ENCODE measurements around the gene RAPGEF2.

Gene RAPGEF2

DNA sequence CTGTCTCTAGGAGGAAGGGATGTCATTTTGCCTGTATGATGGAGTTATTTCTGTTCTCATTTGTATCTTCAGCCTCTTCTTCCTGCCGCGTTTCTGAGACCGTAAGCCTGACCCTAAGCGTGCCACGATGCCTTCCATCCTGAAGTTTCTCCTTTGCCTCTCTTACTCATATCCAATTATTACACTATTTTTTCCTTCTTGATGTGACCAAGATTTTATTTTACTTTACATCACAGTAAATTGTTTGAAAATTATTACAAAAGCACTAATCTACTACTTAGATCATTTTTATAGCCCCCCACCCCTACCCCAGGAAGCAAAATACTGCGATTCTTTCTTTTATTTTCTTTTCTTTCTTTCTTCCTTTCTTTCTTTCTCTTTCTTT, 95.0 kb downstream of the RAPGEF2 start:
- no peak for DNase-seq (ENCODE audit: low spot score)

DNA sequence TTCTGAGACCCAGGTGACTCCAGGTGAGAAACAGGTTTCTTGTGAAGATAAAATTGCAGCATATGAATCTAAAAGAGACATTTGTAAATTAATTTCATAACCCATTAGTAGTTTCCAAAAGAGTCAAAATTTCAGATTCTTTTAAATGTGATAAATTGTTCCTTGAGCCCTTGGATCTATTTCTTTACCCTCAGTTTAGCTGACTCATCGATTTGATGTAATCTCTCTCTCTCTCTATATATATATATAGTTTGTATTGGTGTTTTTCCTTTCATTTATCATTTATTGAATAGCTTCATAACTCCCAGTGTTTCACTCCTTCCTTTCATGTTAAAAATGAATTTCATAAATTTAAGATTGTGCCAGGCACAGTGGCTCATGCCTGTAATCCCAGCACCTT, 96.9 kb downstream of the RAPGEF2 start:
- DNase-seq (ENCODE audit: low spot score) = no peak

DNA sequence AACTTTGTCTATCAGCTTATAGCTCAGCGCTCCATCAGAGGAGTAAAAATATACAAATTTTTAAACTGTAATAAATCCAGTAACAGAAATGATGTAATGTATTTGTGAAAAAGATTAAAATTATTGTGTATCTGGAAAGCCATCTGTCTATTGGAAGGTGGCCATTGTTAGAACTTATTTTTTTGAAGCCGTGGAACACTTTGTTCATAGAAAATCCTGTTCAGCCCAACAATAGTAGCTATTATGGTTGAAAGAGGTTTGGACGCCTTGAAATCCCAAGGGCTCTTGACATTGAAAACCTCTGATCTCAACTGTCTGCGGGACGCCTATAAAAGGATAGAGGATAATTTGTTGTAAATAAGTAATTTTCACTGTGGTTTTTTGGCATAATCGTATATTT, 98.3 kb downstream of the RAPGEF2 start:
- no peak for DNase-seq (ENCODE audit: low spot score)

DNA sequence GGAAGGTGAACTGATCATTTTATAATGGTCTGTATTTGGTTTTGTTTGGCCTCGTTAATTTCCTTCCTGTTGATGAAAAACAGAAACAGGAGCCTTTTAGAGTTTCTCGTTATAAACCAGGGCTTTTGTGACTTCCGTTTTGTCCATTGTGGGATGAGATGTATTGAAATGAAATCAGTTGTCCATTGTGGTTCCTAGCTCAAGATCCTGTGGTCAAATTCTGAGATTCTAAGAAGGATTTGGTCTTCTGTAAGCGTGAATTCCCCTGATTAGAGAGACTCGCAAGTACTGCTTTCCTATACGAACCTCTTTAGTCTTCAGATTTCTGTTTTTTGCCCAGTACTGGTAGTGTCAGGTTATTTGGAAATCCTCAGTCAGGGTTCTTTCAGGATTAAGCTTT, 101.7 kb downstream of the RAPGEF2 start:
- DNase-seq (ENCODE audit: low spot score) = no peak

DNA sequence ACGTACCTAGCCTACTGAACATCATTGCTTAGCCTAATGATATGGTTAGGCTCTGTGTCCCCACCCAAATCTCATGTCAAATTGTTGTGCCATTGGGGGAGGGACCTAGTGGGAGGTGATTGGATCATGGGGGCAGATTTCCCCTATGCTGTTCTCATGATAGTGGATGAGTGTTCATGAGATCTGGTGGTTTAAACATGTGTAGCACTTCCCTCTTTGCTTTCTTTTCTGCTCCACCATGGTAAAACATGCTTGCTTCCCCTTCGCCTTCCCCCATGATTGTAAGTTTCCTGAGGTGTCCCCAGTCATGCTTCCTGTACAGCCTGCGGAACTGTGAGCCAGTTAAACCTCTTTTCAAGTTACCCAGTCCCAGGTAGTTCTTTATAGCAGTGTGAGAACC, 102.6 kb downstream of the RAPGEF2 start:
- no peak for DNase-seq (ENCODE audit: low spot score)

DNA sequence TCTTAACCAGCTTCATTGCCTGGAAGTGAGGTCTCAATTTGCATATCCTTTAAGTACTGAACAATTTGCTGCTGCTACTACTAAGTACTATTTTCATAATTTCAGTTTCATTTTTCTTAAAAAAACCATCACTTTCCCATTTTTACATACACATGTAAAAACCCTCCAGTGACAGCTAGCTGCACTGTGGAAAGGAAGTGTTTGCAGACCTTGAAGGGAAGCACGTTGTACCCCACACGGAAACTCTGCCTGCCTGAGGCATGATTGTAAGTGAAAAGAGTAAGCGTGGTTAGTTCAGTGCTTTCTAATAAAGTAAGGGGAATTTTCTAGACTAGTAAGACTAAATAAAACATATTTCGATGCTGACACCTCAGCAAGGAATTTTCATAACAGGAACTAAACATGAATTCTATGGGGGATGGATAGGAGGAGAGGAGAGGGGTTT, 103.6 kb downstream of the RAPGEF2 start:
- DNase-seq (ENCODE audit: low spot score) = no peak

DNA sequence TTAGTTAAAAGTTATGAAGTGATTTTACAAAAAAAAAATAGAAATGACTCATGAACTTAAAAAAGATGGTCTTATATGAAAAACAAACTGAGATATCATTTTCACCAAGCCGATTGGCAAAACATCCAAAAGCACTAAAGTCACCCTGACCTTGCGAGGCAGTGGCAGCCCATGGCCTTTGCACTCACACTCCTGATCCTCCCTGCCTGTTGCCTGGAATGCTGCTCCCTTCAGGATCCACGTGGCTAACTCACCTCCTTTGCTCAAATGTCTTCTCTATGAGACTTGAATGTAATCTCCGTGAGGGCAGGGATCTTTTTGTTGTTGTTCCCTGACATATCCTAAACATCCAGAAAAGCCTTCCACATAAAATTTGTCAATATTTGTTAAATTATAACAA, 106.4 kb downstream of the RAPGEF2 start:
- DNase-seq (ENCODE audit: low spot score) = no peak

DNA sequence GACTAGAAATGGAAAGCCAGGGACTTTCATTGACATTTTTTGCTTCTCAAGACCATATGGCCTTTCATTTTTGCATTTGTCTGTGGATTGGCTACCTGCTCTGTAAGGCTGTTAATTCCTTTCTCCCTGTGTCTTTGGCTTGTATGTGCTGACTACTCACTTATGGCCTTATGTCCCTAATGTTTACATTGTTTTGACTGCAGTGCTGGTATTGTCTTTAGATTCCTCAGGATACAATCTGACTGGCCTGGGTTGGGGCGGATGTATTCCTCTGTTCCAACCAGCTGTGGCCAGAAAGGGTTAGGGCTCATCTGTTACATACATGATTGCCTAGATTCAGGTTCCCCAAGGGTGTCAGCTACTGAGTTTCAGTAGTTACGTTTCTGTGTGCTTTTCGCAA, 108.1 kb downstream of the RAPGEF2 start:
- DNase-seq (ENCODE audit: low spot score) = no peak

DNA sequence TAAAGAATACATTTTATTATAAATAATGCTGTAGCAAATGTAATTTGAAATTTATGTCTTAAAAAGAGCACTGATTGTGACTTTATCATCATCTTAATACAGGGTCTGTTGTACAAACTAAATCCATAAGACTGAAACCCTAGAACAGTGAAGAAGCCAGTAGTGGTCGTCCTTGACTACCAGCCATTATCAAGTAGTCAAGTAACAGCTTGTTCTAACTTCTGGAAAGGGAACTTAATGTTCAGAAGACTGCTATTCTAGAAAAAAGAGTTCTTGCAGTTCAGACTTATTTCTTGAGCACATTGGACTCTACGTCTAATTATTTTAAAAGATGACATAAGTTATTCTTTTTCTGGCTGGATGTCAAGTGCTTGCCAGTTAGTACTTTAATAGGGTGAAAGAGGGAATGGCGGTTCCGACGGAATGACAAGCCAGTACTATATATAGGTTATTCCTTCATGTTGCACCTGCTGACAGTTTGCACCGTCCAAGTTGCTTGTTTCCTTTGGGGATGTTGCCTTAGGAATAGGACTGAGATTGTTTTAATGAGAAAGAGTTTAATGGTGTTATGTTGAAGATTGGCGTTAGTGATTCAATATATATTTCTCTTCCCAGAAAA, 109.9 kb downstream of the RAPGEF2 start:
- no peak for DNase-seq (ENCODE audit: low spot score)

DNA sequence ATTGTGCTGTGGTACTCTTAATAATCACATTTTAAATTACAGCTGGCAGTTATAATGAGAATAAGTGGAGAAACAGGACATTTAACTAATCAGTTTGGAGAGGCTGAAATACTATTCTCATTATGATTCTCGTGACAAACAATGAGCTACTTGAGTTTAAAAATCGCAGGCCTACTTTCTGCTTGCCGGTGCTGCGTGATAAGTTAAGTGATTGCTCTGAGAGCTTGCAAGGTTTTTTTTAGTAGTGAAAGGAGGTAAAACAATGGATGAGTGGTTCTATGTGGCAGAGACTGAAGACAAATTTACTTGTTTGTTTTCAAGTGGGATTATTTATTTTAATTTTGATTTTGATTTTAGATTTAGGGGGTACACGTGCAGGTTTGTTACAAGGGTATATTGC, 114.0 kb downstream of the RAPGEF2 start:
- DNase-seq (ENCODE audit: low spot score) = no peak

DNA sequence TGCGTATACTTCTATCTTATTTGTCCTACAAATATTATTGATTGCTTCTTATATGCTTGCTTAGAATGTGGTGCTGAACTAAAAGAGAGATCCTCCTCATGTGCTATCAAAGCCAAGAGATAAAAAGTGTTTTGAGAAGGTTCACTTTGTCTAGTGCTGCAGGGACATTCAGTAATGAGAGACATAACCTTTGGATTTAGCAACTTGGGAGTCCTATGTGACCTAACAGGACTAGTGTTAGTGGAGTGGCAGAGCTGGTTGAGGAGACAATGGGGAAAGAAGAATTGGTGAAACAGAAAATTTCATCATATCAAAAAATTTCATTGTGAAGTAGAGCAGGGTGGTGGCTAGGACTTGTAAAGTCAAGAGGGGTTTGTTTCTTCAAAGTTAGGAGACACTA, 117.0 kb downstream of the RAPGEF2 start:
- DNase-seq (ENCODE audit: low spot score) = no peak

DNA sequence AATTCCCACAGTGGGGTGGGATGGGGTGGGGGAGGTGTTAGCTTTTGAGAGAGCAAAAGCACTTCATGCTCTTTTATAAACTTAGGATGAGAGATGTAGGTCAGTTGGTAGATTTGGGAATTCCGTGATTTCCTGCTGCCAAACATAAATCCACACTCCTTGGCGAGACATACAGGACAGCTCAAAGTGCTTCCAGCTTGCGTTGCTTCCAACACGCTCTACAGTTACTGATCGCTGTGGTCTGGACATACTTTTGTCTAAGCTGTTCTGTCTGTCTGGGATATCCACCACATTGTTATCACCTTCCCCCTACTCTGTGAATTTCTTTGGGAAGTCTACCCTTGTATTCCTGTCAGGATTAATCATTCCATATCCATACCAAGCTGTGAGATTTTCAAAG, 117.5 kb downstream of the RAPGEF2 start:
- DNase-seq (ENCODE audit: low spot score) = no peak

DNA sequence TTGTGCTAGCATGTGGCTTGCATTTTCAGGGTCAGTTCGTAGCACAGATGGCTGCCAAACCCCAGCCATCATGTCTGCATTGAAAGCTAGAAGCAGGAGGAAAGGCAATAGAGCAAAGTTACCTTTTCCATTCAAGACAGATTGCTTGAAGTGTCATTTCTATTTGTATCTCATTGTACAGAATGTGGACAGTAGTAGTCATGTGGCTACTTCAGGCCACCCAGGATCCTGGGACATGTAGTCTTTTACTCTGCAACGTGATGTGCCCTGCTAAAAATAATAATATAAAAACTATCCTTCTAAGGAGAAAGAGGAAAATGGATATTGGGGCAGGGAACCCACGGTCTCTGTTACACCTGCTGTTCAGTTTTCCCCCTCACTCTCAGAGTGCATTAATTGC, 118.4 kb downstream of the RAPGEF2 start:
- no peak for DNase-seq (ENCODE audit: low spot score)

DNA sequence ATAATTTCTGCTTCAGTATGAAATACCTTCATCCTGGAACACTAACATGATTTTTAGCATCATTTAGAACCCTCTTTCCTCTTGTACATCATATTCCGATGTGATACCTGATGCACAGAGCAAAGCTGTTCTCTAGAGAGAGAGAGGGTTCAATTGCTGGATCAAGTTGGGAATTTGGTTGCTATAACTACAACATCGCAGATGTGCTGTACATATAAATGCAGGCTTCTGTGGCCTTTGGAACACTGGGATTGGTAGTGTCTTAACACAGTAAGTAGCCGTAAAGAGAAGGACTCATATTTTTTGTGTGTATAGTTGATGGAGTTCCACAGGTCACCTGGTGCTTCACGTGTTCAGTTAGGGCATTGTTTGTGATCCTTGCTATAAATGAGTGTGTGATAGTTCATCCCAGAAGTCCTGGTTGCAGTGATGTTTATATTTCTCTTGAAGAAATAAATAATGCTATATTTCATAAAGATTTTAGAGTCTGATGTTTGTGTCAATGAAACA, 119.2 kb downstream of the RAPGEF2 start:
- DNase-seq (ENCODE audit: low spot score) = no peak

DNA sequence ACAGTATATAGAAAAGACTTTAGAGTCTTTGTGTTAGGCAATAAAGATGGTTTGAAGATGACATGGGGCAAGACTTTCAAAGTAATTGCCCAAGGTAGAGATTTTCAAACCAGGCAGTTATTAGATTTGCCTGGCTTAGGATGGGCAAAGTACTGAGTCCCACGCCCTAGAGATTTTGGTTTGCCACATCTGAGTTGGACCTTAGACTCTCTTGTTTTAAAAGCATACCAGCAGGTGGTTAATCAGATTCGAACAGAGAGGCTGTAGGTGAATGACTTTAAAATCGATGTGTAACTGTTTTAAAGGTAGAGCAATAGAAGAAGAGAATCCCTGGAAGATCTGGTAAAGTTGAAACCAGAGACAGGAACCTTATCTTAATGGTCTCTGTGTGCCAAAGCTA, 121.5 kb downstream of the RAPGEF2 start:
- no peak for DNase-seq (ENCODE audit: low spot score)

DNA sequence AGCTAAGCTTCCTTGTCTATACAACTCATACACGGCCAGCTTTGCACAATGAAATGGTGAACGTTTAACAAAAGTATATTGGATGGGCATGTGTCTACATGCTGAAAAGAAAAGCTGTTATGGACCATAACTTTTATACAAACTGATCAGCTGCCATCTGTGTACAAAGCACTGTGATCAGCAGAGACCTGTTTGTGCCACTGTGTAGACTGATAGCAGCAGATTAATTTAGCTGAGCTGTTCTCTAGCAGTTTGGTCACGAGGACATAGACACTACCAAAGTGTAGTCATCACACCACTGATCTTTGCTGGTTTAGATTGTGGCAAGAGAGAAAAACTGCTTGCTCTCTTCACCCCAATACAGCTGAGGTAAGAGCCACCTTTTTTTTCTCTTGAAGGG, 124.5 kb downstream of the RAPGEF2 start:
- DNase-seq (ENCODE audit: low spot score) = peak; percentile 47

DNA sequence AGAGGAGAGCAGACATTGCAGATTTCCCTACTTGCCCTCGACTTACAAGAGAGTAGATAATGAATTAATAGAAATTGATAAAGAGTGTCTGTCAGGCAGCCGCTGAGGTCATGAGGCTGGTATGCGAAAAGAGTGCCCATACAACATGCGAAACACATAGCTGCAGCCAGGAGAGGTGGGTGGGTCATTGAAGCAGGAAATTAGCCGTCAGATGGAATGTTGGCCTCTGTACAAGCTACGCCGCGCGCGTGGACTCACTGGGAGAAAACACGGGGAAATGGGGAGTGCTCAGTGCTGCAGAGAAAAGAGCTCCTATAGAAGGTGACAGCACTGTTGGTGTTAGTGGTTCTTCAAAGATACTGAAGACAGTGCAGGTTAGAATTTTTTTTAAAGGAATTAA, 125.1 kb downstream of the RAPGEF2 start:
- DNase-seq (ENCODE audit: low spot score) = peak; percentile 47

DNA sequence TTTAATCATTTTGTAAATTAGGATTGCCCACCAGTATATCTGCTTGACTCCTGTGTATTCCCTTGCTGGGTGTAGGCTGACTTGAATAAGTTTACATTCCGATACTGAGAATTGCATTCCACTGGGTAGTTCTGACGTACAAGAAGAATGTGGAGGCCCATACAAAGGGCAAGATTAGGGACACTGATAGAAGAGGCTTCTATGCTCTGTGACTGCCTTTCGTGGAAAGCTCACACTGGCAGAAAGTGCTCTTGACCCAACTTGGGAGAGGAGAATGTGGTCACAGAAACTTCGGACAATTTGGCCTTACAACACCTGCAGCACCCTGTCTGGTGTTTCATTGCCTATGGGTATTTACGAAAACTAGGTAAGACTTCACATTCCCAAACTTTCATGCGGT, 126.3 kb downstream of the RAPGEF2 start:
- no peak for DNase-seq (ENCODE audit: low spot score)

DNA sequence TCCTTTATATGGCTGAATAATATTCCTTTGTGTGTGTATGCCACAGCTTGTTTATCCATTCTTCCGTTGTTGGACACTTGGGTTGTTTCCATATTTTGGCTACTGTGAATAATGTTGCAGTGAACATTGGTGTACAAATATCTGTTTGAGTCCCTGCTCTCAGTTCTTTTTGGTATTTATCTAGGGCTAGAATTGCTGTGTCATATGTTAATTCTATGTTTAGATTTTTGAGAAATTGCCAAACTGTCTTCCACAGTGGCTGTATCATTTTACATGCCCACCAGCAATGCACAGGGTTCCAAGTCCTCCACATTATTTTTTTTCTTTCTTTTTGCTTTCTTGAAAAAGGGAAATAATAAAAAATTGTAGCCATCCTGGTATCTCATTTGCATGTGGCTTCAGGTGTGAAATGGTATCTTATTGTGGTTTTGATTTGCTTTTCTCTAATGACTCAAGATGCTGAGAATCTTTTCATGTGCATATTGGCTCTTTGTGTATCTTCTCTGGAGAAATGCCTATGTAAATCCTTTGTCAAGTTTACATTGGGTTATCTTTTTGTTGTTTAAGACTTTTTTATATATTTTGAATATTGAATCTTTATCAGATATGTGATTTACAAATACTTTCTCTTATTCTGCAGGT, 129.7 kb downstream of the RAPGEF2 start:
- DNase-seq (ENCODE audit: low spot score) = no peak

DNA sequence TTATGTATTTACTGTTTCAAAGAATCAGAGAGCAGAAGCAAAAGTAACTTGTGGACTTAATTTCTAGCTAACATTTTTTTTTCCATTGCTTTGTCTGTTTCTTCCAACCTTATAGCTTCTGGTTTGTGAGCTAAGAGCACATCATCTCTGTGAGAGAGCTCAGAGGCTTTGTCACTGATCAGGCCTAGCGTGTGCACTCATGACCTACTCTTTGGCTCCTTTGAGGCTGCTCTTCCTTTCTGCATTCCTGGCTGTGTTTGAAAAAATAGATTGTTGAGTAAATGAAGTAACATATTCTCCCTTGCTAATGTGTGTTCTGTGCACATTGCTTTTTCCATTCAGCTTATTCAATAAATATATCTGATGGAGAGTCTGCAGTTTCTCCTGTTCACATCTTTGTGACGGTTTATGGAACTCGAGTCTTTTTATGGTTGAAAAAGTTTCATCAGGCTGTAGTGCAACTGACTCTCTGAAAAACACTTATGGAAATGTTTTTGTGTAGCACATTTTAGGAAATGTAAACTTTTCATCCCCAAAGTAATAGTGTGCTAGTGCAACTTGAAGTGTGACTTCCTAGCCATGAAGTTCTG, 133.0 kb downstream of the RAPGEF2 start:
- no peak for DNase-seq (ENCODE audit: low spot score)

DNA sequence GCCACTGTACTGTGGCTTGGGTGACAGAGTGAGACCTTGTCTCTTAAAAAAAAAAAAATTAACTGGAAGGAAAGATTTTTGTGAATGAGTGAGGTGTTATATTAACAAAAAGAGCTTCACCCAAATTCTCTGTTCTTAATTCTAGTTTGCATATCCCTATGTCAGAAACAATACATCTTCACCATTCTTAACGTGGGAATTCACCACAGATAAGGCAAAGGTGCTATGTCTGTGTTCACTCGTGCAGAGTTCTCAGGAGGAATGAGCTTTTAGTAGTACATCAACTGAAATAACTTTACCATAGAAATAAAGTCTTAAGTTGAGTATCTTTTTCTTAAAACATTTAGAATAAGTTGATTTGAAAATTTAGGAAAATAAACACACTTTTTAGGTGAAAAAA, 135.1 kb downstream of the RAPGEF2 start:
- DNase-seq (ENCODE audit: low spot score) = no peak

DNA sequence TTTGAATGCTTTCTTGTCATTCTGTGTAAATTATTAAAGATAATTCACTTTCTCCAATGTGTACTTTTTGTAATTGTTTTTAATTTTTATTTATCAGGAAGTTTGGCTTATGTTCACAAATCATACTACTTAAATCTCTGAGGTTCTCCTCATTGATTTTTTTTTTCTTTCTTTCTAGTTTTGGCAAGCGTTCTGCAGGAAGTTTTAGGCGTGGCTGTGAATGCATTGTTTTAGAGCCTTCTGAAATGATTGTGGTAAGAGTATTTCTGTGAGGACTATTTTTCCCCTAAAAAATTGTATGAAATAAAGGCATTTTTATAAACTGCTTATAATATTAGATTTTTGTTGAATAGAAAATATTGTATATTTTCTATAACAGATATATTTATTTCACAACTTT, 135.8 kb downstream of the RAPGEF2 start:
- no peak for DNase-seq (ENCODE audit: low spot score)

DNA sequence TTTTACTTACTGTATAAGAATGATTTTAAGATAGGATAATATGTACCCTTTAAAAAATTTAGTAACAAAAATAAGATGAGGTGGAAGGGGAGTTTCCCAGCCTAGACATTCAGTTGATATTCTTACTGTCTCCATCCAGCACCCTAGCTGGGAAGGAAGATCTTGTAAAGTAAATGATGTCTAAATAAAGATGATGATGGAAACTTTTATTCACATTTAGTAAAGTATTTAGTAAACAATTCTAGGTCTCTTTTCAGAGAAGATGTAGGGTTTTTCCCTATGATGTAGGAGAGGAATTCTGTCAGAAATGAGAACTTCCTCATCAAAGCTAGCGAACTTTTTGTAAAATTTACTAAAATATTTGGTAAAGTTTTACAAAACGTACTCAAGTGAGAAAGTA, 136.8 kb downstream of the RAPGEF2 start:
- DNase-seq (ENCODE audit: low spot score) = no peak

DNA sequence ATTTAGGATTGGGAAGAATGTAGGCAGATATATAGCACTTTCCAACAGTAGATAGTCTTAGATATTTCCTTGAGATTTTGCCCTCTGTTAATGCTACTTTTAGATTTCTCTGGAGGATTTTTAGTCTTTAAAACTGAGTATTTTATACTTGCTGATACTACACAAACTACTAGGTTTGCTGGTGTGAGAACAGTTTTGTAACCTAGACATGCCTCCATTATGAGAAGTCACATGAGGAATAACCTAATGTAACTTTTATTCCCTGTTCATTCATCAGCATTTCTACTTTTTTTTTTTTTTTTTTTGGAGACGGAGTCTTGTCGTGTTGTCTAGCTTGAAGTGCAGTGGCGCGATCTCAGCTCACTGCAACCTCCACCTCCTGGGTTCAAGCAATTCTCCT, 137.2 kb downstream of the RAPGEF2 start:
- DNase-seq (ENCODE audit: low spot score) = no peak
